ENCODE measurements around the gene SCML2. TPM values are rescaled to one million over a fixed set of nuclear protein-coding genes. Genes with fewer than 3 reads are reported as not detected.

The SCML2 gene
- total and polyA plus RNA-seq, 7 experiments from 2014 or later, result 0.64 to 2.2 (median 1.4) TPM

- ATAC-seq (no peak), DNase-seq (no peak)
- H3K4me3 Mint-ChIP-seq, result no peak overlapping the region
- Histone ChIP-seq H3K4me1 (ENCODE audit: control insufficient read depth in 2 of 2, insufficient read depth in 2 of 2, low read length in 2 of 2) (no peaks in the 10 kb centered on the region), H3K27ac (ENCODE audit: low read depth, low read length) (no peak overlapping the region), H3K4me3 (ENCODE audit: low read length) (no peak overlapping the region), H3K36me3 (ENCODE audit: control insufficient read depth in 2 of 3, insufficient read depth in 3 of 3, low read length in 3 of 3) (no peaks in the 10 kb centered on the region), H3K27me3 (ENCODE audit: control insufficient read depth in 2 of 2, insufficient read depth in 2 of 2, low read length in 2 of 2) (peaks cover 0 to 5% of the 10 kb centered on the region in 2 donors), H3K9me3 (ENCODE audit: control insufficient read depth in 2 of 3, low read length in 3 of 3) (no peaks in the 10 kb centered on the region)
- no peaks in the 10 kb centered on the region for H3K9me3 Mint-ChIP-seq
- H3K27me3 Mint-ChIP-seq, result peaks cover 0 to 14% (median 4%) of the 10 kb centered on the region in 5 donors
- no peak overlapping the region for H3K27ac Mint-ChIP-seq
- ChIA-PET CTCF (no interaction called here), POLR2A (no interaction called here)
- H3K36me3 Mint-ChIP-seq, result no peaks in the 10 kb centered on the region
- intact Hi-C loops (cut with micrococcal nuclease), result no loop called here
- H3K4me1 Mint-ChIP-seq, result peaks cover 0 to 2% (median 0%) of the 10 kb centered on the region in 7 donors
Observed at GRCh38 chrX:18348047-18348446, 6.4 kb downstream of the SCML2 start.

GRCh38 chrX:18309401-18309800, 45.1 kb downstream of the SCML2 start:
- no peak overlapping the region for H3K4me3 Mint-ChIP-seq
- intact Hi-C loops (cut with micrococcal nuclease), result no loop called here
- Histone ChIP-seq H3K9me3 (ENCODE audit: control insufficient read depth in 2 of 3, low read length in 3 of 3) (no peaks in the 10 kb centered on the region), H3K27me3 (ENCODE audit: control insufficient read depth in 2 of 2, insufficient read depth in 2 of 2, low read length in 2 of 2) (no peaks in the 10 kb centered on the region), H3K27ac (ENCODE audit: low read depth, low read length) (no peak overlapping the region), H3K4me3 (ENCODE audit: low read length) (no peak overlapping the region), H3K36me3 (ENCODE audit: control insufficient read depth in 2 of 3, insufficient read depth in 3 of 3, low read length in 3 of 3) (no peaks in the 10 kb centered on the region), H3K4me1 (ENCODE audit: control insufficient read depth in 2 of 2, insufficient read depth in 2 of 2, low read length in 2 of 2) (no peaks in the 10 kb centered on the region)
- H3K9me3 Mint-ChIP-seq, result peaks cover 0 to 3% (median 0%) of the 10 kb centered on the region in 11 donors
- H3K27me3 Mint-ChIP-seq, result no peaks in the 10 kb centered on the region
- POLR2A ChIA-PET, result no interaction called here
- peaks cover 2 to 24% (median 11%) of the 10 kb centered on the region in 5 donors for H3K36me3 Mint-ChIP-seq
- CTCF ChIA-PET, result no interaction called here
- no peaks in the 10 kb centered on the region for H3K4me1 Mint-ChIP-seq
- no peak overlapping the region for H3K27ac Mint-ChIP-seq
- ATAC-seq, result no peak
- DNase-seq, result no peak

DNA sequence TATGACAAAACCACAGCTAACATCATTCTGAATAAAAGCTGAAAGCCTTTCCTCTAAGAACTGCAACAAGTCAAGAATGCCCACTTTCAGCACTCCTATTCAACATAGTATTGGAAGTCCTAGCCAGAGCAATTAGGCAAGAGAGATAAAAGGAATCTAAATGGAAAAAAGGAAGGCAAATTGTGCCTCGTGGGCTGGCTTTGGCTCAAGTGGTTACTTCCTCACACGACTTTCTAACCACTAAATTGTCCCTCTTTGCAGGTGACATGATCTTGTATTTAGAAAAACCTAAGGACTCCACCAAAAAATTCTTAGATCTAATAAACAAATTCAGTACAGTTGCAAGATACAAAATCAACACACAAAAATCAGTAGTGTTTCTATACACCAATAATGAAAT, 57.2 kb downstream of the SCML2 start:
- POLR2A ChIA-PET, result no interaction called here
- H3K4me3 ChIP-seq (ENCODE audit: low read length), result no peak overlapping the region
- Mint-ChIP-seq H3K36me3 (peaks cover 0 to 15% (median 6%) of the 10 kb centered on the region in 5 donors), H3K4me3 (no peak overlapping the region), H3K4me1 (peaks cover 0 to 2% (median 0%) of the 10 kb centered on the region in 7 donors), H3K27me3 (no peaks in the 10 kb centered on the region), H3K9me3 (peaks cover 0 to 23% (median 13%) of the 10 kb centered on the region in 11 donors), H3K27ac (no peak overlapping the region)
- no peak overlapping the region for H3K27ac ChIP-seq (ENCODE audit: low read depth, low read length)
- intact Hi-C loops (cut with micrococcal nuclease), result no loop called here
- no peaks in the 10 kb centered on the region for H3K36me3 ChIP-seq (ENCODE audit: control insufficient read depth in 2 of 3, insufficient read depth in 3 of 3, low read length in 3 of 3)
- ATAC-seq, result no peak
- no peaks in the 10 kb centered on the region for H3K4me1 ChIP-seq (ENCODE audit: control insufficient read depth in 2 of 2, insufficient read depth in 2 of 2, low read length in 2 of 2)
- no peaks in the 10 kb centered on the region for H3K9me3 ChIP-seq (ENCODE audit: control insufficient read depth in 2 of 3, low read length in 3 of 3)
- no peak for DNase-seq
- no peaks in the 10 kb centered on the region for H3K27me3 ChIP-seq (ENCODE audit: control insufficient read depth in 2 of 2, insufficient read depth in 2 of 2, low read length in 2 of 2)
- CTCF ChIA-PET, result no interaction called here

- POLR2A ChIA-PET, result no interaction called here
- H3K9me3 Mint-ChIP-seq, result peaks cover 0 to 23% (median 13%) of the 10 kb centered on the region in 11 donors
- no peak for ATAC-seq
Observed at GRCh38 chrX:18294893-18295292, 59.6 kb downstream of the SCML2 start.

DNA sequence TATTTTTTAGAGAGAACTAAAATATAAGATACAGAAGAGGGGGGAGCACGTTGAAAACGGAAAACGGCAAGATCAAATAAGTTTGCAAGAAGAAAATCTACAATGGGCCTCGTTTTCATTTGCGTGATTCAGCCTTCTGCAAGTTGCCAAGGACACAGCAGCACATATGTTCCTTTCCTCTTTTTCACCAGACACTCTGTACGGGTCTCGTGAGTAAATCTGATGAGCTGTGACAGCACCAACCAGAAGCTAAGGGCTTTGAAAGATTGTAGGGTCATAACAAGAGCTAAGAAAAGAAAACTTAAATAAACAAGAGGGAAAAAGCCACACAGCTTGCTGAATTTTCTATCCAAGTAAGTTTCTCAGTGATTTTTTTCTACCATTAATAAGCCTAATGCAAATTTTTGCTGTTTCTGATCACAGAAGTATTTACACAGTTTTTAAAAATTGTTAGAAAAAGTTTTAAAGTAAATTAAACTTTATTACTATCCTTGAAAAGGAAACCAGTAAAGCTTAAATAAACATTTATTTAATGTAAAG, 63.4 kb downstream of the SCML2 start:
- Histone ChIP-seq H3K36me3 (ENCODE audit: control insufficient read depth in 2 of 3, insufficient read depth in 3 of 3, low read length in 3 of 3) (no peaks in the 10 kb centered on the region), H3K27ac (ENCODE audit: low read depth, low read length) (no peak overlapping the region), H3K9me3 (ENCODE audit: control insufficient read depth in 2 of 3, low read length in 3 of 3) (no peaks in the 10 kb centered on the region), H3K4me3 (ENCODE audit: low read length) (no peak overlapping the region), H3K27me3 (ENCODE audit: control insufficient read depth in 2 of 2, insufficient read depth in 2 of 2, low read length in 2 of 2) (no peaks in the 10 kb centered on the region), H3K4me1 (ENCODE audit: control insufficient read depth in 2 of 2, insufficient read depth in 2 of 2, low read length in 2 of 2) (no peaks in the 10 kb centered on the region)
- no peak overlapping the region for H3K27ac Mint-ChIP-seq
- H3K4me3 Mint-ChIP-seq, result no peak overlapping the region
- POLR2A ChIA-PET, result no interaction called here
- no peak for ATAC-seq
- no peak for DNase-seq
- H3K9me3 Mint-ChIP-seq, result peaks cover 0 to 10% (median 3%) of the 10 kb centered on the region in 11 donors
- no peaks in the 10 kb centered on the region for H3K27me3 Mint-ChIP-seq
- CTCF ChIA-PET, result no interaction called here
- intact Hi-C loops (cut with micrococcal nuclease), result no loop called here
- H3K4me1 Mint-ChIP-seq, result peaks cover 0 to 2% (median 0%) of the 10 kb centered on the region in 7 donors
- peaks cover 0 to 5% (median 2%) of the 10 kb centered on the region in 5 donors for H3K36me3 Mint-ChIP-seq

More at GRCh38 chrX:18294893-18295292, 59.6 kb downstream of the SCML2 start:
- Histone ChIP-seq H3K4me3 (ENCODE audit: low read length) (no peak overlapping the region), H3K9me3 (ENCODE audit: control insufficient read depth in 2 of 3, low read length in 3 of 3) (no peaks in the 10 kb centered on the region), H3K27ac (ENCODE audit: low read depth, low read length) (no peak overlapping the region), H3K36me3 (ENCODE audit: control insufficient read depth in 2 of 3, insufficient read depth in 3 of 3, low read length in 3 of 3) (no peaks in the 10 kb centered on the region), H3K27me3 (ENCODE audit: control insufficient read depth in 2 of 2, insufficient read depth in 2 of 2, low read length in 2 of 2) (no peaks in the 10 kb centered on the region), H3K4me1 (ENCODE audit: control insufficient read depth in 2 of 2, insufficient read depth in 2 of 2, low read length in 2 of 2) (no peaks in the 10 kb centered on the region)
- CTCF ChIA-PET, result no interaction called here
- Mint-ChIP-seq H3K4me3 (no peak overlapping the region), H3K27me3 (no peaks in the 10 kb centered on the region), H3K27ac (no peak overlapping the region), H3K4me1 (peaks cover 0 to 2% (median 0%) of the 10 kb centered on the region in 7 donors), H3K36me3 (peaks cover 0 to 15% (median 6%) of the 10 kb centered on the region in 5 donors)
- no peak for DNase-seq
- intact Hi-C loops (cut with micrococcal nuclease), result no loop called here

- Mint-ChIP-seq H3K9me3 (peaks cover 0 to 4% (median 0%) of the 10 kb centered on the region in 11 donors), H3K36me3 (no peaks in the 10 kb centered on the region), H3K27me3 (no peaks in the 10 kb centered on the region), H3K27ac (no peak overlapping the region), H3K4me3 (no peak overlapping the region), H3K4me1 (peaks cover 0 to under 1% (median 0%) of the 10 kb centered on the region in 7 donors)
- no peak overlapping the region for H3K27ac ChIP-seq (ENCODE audit: low read depth, low read length)
- H3K4me3 ChIP-seq (ENCODE audit: low read length), result no peak overlapping the region
- H3K36me3 ChIP-seq (ENCODE audit: control insufficient read depth in 2 of 3, insufficient read depth in 3 of 3, low read length in 3 of 3), result no peaks in the 10 kb centered on the region
- H3K9me3 ChIP-seq (ENCODE audit: control insufficient read depth in 2 of 3, low read length in 3 of 3), result no peaks in the 10 kb centered on the region
- ChIA-PET CTCF (no interaction called here), POLR2A (no interaction called here)
- H3K4me1 ChIP-seq (ENCODE audit: control insufficient read depth in 2 of 2, insufficient read depth in 2 of 2, low read length in 2 of 2), result no peaks in the 10 kb centered on the region
- no peaks in the 10 kb centered on the region for H3K27me3 ChIP-seq (ENCODE audit: control insufficient read depth in 2 of 2, insufficient read depth in 2 of 2, low read length in 2 of 2)
- ATAC-seq (no peak), DNase-seq (no peak)
- intact Hi-C loops (cut with micrococcal nuclease), result no loop called here
Observed at GRCh38 chrX:18290200-18290599, 64.3 kb downstream of the SCML2 start.

GRCh38 chrX:18288716-18289115, 65.8 kb downstream of the SCML2 start:
- no peak overlapping the region for H3K27ac ChIP-seq (ENCODE audit: low read depth, low read length)
- Mint-ChIP-seq H3K27ac (no peak overlapping the region), H3K4me3 (no peak overlapping the region), H3K36me3 (no peaks in the 10 kb centered on the region), H3K4me1 (no peaks in the 10 kb centered on the region), H3K9me3 (peaks cover 0 to 6% (median 0%) of the 10 kb centered on the region in 11 donors), H3K27me3 (no peaks in the 10 kb centered on the region)
- no peak for DNase-seq
- no peaks in the 10 kb centered on the region for H3K4me1 ChIP-seq (ENCODE audit: control insufficient read depth in 2 of 2, insufficient read depth in 2 of 2, low read length in 2 of 2)
- CTCF ChIA-PET, result no interaction called here
- ATAC-seq, result no peak
- intact Hi-C loops (cut with micrococcal nuclease), result no loop called here
- POLR2A ChIA-PET, result no interaction called here
- no peaks in the 10 kb centered on the region for H3K27me3 ChIP-seq (ENCODE audit: control insufficient read depth in 2 of 2, insufficient read depth in 2 of 2, low read length in 2 of 2)
- no peaks in the 10 kb centered on the region for H3K36me3 ChIP-seq (ENCODE audit: control insufficient read depth in 2 of 3, insufficient read depth in 3 of 3, low read length in 3 of 3)
- H3K9me3 ChIP-seq (ENCODE audit: control insufficient read depth in 2 of 3, low read length in 3 of 3), result no peaks in the 10 kb centered on the region
- no peak overlapping the region for H3K4me3 ChIP-seq (ENCODE audit: low read length)

Measured in naive thymus-derived CD4-positive, alpha-beta T cell (primary cell).